K562 (cell line): ENCODE results near the gene MBD4. TPM values are rescaled to one million over a fixed set of nuclear protein-coding genes. Genes with fewer than 3 reads are reported as not detected.
A peak's percentile ranks its signal among the peaks of the same experiment; 100 is the strongest.

Experiments used
- ATAC-seq: fragments of 200-7000 bp; cut with Tn5 transposase; 3 replicates; pipeline ENCODE4 v1.9.1; 2020; ENCODE audit warnings: moderate library complexity
- BruUV-seq: library from RNA; stranded (reverse); fragments of 400-500 nt; replicated peaks from 2 replicates; lab custom pipeline; 2021; lab: Mats Ljungman, UMichigan
- CTCF ChIA-PET: fragments of 300-600 bp; formaldehyde crosslinking; extraction: SDS; loops from one replicate; lab custom pipeline; 2021; ENCODE audit warnings: low intra/inter-chr PET ratio; lab: Yijun Ruan, JAX
- POLR2A ChIA-PET: fragments of 300-600, 350-650 bp; sonication (Branson Sonifier 250); formaldehyde crosslinking; extraction: SDS; loops from one replicate; lab custom pipeline; 2021; ENCODE audit warnings: antibody characterized with exemption, inconsistent platforms; lab: Yijun Ruan, JAX
- DNase-seq, 4 experiments: peaks; one replicate each; pipeline versions ENCODE4 v3.0.0 to v3.0.0-alpha.2; 2011 to 2018; ENCODE audit warnings: low spot score in 3 of 4, mixed read lengths in 3 of 4; ENCODE audit errors: extremely low read depth in 1 of 4
- FAIRE-seq: peaks from 2 replicates; lab custom pipeline; 2011; peaks lifted over from hg19 to GRCh38; lab: Jason Lieb, UNC
- H2AFZ ChIP-seq: 2 replicates; pipeline ENCODE4 v1.6.0; 2011; ENCODE audit warnings: low read depth, low read length, control low read depth, inconsistent platforms
- H3K27ac ChIP-seq: fragments of 200-600 bp; 3 replicates; pipeline ENCODE4 v1.8.0; 2011; ENCODE audit warnings: low read depth, mild to moderate bottlenecking, control low read depth, inconsistent platforms, low read length, moderate library complexity, mixed read lengths; ENCODE audit errors: extremely low read depth
- H3K27me3 ChIP-seq, 2 experiments: fragments of 300-600 bp in 1 of 2; 2 replicates in 1 of 2; 3 replicates in 1 of 2; pipeline versions ENCODE4 v1.6.0 to v1.8.0; 2011; ENCODE audit warnings: inconsistent platforms in 2 of 2, low read length in 2 of 2, mild to moderate bottlenecking in 1 of 2, mixed read lengths in 1 of 2, moderate library complexity in 1 of 2; ENCODE audit not compliant: control insufficient read depth in 2 of 2, insufficient read depth in 2 of 2
- H3K36me3 ChIP-seq: fragments of 300-600 bp; 3 replicates; pipeline ENCODE4 v1.8.0; 2011; ENCODE audit warnings: mild to moderate bottlenecking, low read length, inconsistent platforms; ENCODE audit not compliant: control insufficient read depth, insufficient read depth
- H3K4me1 ChIP-seq, 2 experiments: fragments of 200-600 bp in 1 of 2; replicated peaks in 1 of 2; 2 replicates in 1 of 2; 3 replicates in 1 of 2; pipeline versions ENCODE4 v1.5.1 to v1.8.0; 2011; ENCODE audit warnings: inconsistent platforms in 2 of 2, low read length in 2 of 2, mild to moderate bottlenecking in 1 of 2, mixed read lengths in 1 of 2, moderate library complexity in 1 of 2; ENCODE audit not compliant: control insufficient read depth in 2 of 2, insufficient read depth in 2 of 2
- H3K4me2 ChIP-seq: 2 replicates; pipeline ENCODE4 v1.6.1; 2011; ENCODE audit warnings: low read length, control low read depth, inconsistent platforms, mixed read lengths; ENCODE audit not compliant: insufficient read depth
- H3K4me3 ChIP-seq: fragments of 200-600 bp; sonication (generic), shearing (Covaris generic); 2 replicates; pipeline ENCODE4 v1.5.1; 2016; ENCODE audit warnings: control low read depth, inconsistent platforms
- H3K79me2 ChIP-seq: fragments of 200-600 bp; 3 replicates; pipeline ENCODE4 v1.8.0; 2011; ENCODE audit warnings: low read length, inconsistent platforms; ENCODE audit not compliant: control insufficient read depth, insufficient read depth
- H3K9ac ChIP-seq, 2 experiments: 2 replicates each; pipeline versions ENCODE4 v1.6.0 to v1.6.1; 2011; ENCODE audit warnings: low read depth in 2 of 2, low read length in 2 of 2, control low read depth in 1 of 2, inconsistent platforms in 1 of 2, mild to moderate bottlenecking in 1 of 2, mixed read lengths in 1 of 2; ENCODE audit not compliant: insufficient read depth in 1 of 2
- H3K9me1 ChIP-seq: one replicate; pipeline ENCODE4 v1.6.0; 2011; ENCODE audit warnings: inconsistent platforms, mild to moderate bottlenecking, low read length, moderate library complexity; ENCODE audit not compliant: control insufficient read depth, insufficient read depth
- H3K9me3 ChIP-seq: replicated peaks from 2 replicates; pipeline ENCODE4 v1.5.1; 2011; ENCODE audit warnings: low read depth, low read length, inconsistent platforms; ENCODE audit not compliant: control insufficient read depth, insufficient read depth
- H4K20me1 ChIP-seq: replicated peaks from 2 replicates; pipeline ENCODE4 v1.6.1; 2011; ENCODE audit warnings: low read length, inconsistent platforms, mixed read lengths; ENCODE audit not compliant: control insufficient read depth, insufficient read depth
- ZNF644 ChIP-seq: fragments of 200-800 bp; sonication (Bioruptor generic); IDR thresholded peaks from 2 replicates; pipeline ENCODE4 v1.6.1; 2016; ENCODE audit warnings: low read depth, missing genetic modification characterization, missing compliant biosample characterization
- WGBS: fragments of 100-300 bp; shearing (Covaris generic); methylation state at CpG from one replicate; pipeline ENCODE4 v1.1.6; 2016; ENCODE audit warnings: low coverage, mixed read lengths; ENCODE audit not compliant: insufficient coverage; ENCODE audit errors: missing lambda C conversion rate; 5-methylcytosine and 5-hydroxymethylcytosine counted together
- in situ Hi-C: fragments of 300-500 bp; cut with MboI; formaldehyde crosslinking; loops from 4 replicates; pipeline ENCODE4 v1.15.0; 2018; ENCODE audit warnings: inconsistent platforms, mixed read lengths
- intact Hi-C: fragments of 100-400 bp; cut with micrococcal nuclease; formaldehyde crosslinking; loops from 2 replicates; pipeline ENCODE4 v1.14.2; 2022
- polyA plus RNA-seq, 8 experiments: library from polyadenylated mRNA; depleted of rRNA in 4 of 8; stranded (reverse) in 5 of 8; unstranded in 3 of 8; fragments of >200 nt; fragmentation: Nextera tagmentation in 2 of 8; fragmentation: Illumina TruSeq in 1 of 8; extraction: Ambion mirVana in 2 of 8; extraction: Trizol in 1 of 8; gene quantifications; 2 replicates each; pipeline versions ENCODE4 v1.2.1 to v1.2.3, GENCODE V29; 2011 to 2014; ENCODE audit warnings: inconsistent platforms in 1 of 8, missing spikeins in 1 of 8
- total RNA-seq, 7 experiments: library from RNA; depleted of rRNA in 6 of 7; stranded (reverse); fragments of >200 nt in 6 of 7; fragmentation: Illumina TruSeq in 2 of 7; extraction: Trizol in 2 of 7; gene quantifications; 2 replicates each; pipeline versions ENCODE4 v1.2.1 to v1.2.3, GENCODE V29; 2011 to 2021; ENCODE audit warnings: low replicate concordance in 1 of 7
- TF ChIP-seq, protein P1 (sequence below), 2 experiments: fragments of 450-650 bp; IDR thresholded peaks; 2 replicates each; pipeline ENCODE4 v1.6.1; 2018; ENCODE audit warnings: mild to moderate bottlenecking in 2 of 2, low read depth in 1 of 2; ENCODE audit not compliant: partially characterized antibody in 2 of 2

MBD4 gene
- total and polyA plus RNA-seq, 9 of the 15 experiments (the other 6 are each of a cell fraction or from before 2014, with no cell fraction given), result 13.3 to 63.9 (median 39.0) TPM

DNA sequence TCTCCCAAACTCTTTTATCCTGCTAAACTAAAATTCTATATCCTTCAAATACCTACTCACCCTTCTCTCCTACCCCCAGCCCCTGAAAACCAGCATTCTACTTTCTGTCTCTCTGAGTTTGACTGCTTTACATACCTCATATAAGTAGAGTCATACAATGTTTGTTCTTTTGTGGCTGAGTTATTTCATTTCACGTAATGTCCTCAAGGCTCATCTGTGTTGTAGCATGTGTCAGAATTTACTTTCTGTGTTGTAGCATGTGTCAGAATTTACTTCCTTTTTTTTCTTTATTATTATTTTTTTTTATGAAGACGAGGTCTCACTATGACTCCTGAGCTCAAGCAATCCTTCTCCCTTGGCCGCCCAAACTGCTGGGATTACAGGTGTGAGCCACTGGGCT lies 20.4 kb upstream of the MBD4 start:
- POLR2A ChIA-PET, result interaction anchor here (0.7 to 0.9 kb wide), 2 partner anchors 11 to 12 kb away, joined by 3 read pairs; no protein-coding TSS in a partner anchor

More for the DNA sequence above, 20.4 kb upstream of the MBD4 start:
- peaks cover 4% of the 10 kb centered on the region; the same call in 2 of the 3 replicates for H3K36me3 ChIP-seq
- in situ Hi-C loops, result no loop called here
- no peaks in the 10 kb centered on the region for H3K79me2 ChIP-seq
- H3K27ac ChIP-seq, result peak overlapping the region; percentile 99
- no peak overlapping the region for H3K4me3 ChIP-seq
- DNase-seq, result no peak
- no peaks in the 10 kb centered on the region for H4K20me1 ChIP-seq
- FAIRE-seq, result no peak
- ATAC-seq, result no peak
- H2AFZ ChIP-seq, result no peak overlapping the region; the same call in 1 of the 2 replicates
- no peaks in the 10 kb centered on the region for H3K27me3 ChIP-seq
- H3K9me3 ChIP-seq, result no peaks in the 10 kb centered on the region
- TF ChIP-seq, protein P1, sequence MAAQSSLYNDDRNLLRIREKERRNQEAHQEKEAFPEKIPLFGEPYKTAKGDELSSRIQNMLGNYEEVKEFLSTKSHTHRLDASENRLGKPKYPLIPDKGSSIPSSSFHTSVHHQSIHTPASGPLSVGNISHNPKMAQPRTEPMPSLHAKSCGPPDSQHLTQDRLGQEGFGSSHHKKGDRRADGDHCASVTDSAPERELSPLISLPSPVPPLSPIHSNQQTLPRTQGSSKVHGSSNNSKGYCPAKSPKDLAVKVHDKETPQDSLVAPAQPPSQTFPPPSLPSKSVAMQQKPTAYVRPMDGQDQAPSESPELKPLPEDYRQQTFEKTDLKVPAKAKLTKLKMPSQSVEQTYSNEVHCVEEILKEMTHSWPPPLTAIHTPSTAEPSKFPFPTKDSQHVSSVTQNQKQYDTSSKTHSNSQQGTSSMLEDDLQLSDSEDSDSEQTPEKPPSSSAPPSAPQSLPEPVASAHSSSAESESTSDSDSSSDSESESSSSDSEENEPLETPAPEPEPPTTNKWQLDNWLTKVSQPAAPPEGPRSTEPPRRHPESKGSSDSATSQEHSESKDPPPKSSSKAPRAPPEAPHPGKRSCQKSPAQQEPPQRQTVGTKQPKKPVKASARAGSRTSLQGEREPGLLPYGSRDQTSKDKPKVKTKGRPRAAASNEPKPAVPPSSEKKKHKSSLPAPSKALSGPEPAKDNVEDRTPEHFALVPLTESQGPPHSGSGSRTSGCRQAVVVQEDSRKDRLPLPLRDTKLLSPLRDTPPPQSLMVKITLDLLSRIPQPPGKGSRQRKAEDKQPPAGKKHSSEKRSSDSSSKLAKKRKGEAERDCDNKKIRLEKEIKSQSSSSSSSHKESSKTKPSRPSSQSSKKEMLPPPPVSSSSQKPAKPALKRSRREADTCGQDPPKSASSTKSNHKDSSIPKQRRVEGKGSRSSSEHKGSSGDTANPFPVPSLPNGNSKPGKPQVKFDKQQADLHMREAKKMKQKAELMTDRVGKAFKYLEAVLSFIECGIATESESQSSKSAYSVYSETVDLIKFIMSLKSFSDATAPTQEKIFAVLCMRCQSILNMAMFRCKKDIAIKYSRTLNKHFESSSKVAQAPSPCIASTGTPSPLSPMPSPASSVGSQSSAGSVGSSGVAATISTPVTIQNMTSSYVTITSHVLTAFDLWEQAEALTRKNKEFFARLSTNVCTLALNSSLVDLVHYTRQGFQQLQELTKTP (IDR thresholded peaks at IDR 0.05; ENCODE audit: low read depth in 1 of 2, partially characterized antibody in 2 of 2), result no peak
- TF ChIP-seq ZNF644 (tag), result peak; percentile 12; the same call in 1 of the 2 replicates
- TF ChIP-seq, all 486 proteins: peak for 1
- intact Hi-C loops, result no loop called here
- Histone ChIP-seq H3K9me1 (no peaks in the 10 kb centered on the region), H3K4me1 (peaks cover 14 to 39% of the 10 kb centered on the region in 2 experiments), H3K9ac (no peak overlapping the region), H3K4me2 (no peak overlapping the region)
- BruUV-seq, result no TSS peak
- WGBS, result 78% methylated on average over 2 of the region's 3 CpGs
- CTCF ChIA-PET, result no interaction called here
